Prostate gland (tissue), 2 donors: ENCODE measurements around the gene RO60.

Experiments
- POLR2A ChIP-seq: fragments of 450-650 bp; IDR thresholded peaks from one replicate; pipeline ENCODE4 v1.6.1; 2016; ENCODE audit warnings: antibody characterized with exemption, mild to moderate bottlenecking
- TF ChIP-seq, protein P1 (sequence below), 4 experiments: fragments of 200-600 bp in 2 of 4; fragments of 450-650 bp in 2 of 4; sonication (generic) in 2 of 4; IDR thresholded peaks; 1 replicate in 3 of 4; 2 replicates in 1 of 4; pipeline ENCODE4 v1.5.1; 2016 to 2019; ENCODE audit warnings: antibody characterized with exemption in 4 of 4, mild to moderate bottlenecking in 2 of 4, moderate library complexity in 2 of 4

DNA sequence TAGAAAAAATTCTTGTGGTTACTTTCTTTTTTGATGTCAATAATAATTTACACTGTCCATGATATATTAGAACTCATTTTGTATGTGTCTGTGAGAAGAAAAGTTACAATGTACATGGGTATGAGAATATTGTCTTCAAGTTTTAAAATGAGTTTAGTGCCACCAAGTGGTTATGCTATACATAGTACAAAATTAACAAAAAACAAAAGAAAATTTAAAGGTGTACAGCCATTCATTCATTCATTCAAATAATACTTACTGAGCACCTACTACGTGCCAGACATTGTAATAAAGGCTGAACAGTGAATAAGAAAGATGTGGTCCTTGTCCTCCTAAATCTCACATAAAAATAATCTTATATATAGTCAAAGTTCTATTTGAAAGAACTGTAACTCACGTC is 28.0 kb upstream of the RO60 start:
- no peak for TF ChIP-seq POLR2A
- TF ChIP-seq, protein P1, sequence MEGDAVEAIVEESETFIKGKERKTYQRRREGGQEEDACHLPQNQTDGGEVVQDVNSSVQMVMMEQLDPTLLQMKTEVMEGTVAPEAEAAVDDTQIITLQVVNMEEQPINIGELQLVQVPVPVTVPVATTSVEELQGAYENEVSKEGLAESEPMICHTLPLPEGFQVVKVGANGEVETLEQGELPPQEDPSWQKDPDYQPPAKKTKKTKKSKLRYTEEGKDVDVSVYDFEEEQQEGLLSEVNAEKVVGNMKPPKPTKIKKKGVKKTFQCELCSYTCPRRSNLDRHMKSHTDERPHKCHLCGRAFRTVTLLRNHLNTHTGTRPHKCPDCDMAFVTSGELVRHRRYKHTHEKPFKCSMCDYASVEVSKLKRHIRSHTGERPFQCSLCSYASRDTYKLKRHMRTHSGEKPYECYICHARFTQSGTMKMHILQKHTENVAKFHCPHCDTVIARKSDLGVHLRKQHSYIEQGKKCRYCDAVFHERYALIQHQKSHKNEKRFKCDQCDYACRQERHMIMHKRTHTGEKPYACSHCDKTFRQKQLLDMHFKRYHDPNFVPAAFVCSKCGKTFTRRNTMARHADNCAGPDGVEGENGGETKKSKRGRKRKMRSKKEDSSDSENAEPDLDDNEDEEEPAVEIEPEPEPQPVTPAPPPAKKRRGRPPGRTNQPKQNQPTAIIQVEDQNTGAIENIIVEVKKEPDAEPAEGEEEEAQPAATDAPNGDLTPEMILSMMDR (IDR thresholded peaks at IDR 0.05): peak in 1 of 4 experiments; percentile 7
